ENCODE results near the gene CELF2. TPM values are rescaled to one million over a fixed set of nuclear protein-coding genes. Genes with fewer than 3 reads are reported as not detected.

Gene CELF2
- total and polyA plus RNA-seq, 12 donors, result 13.0 to 90.9 (median 80.9) TPM

- Histone ChIP-seq H3K27ac (no peak overlapping the region), H3K9me3 (peaks cover 0 to 7% (median 0%) of the 10 kb centered on the region in 11 donors), H3K36me3 (peaks cover 0 to 5% (median 0%) of the 10 kb centered on the region in 9 donors), H3K4me3 (no peak overlapping the region), H3K4me1 (peaks cover 5 to 49% (median 31%) of the 10 kb centered on the region in 9 donors), H3K27me3 (no peaks in the 10 kb centered on the region)
- DNase-seq (no peak), ATAC-seq (peak in 5 of 8 donors; percentile 17 to 45 (median 29))
- WGBS, 2 donors, result 84% methylated on average over 4 of the region's 4 CpGs
- TF ChIP-seq, protein P1, sequence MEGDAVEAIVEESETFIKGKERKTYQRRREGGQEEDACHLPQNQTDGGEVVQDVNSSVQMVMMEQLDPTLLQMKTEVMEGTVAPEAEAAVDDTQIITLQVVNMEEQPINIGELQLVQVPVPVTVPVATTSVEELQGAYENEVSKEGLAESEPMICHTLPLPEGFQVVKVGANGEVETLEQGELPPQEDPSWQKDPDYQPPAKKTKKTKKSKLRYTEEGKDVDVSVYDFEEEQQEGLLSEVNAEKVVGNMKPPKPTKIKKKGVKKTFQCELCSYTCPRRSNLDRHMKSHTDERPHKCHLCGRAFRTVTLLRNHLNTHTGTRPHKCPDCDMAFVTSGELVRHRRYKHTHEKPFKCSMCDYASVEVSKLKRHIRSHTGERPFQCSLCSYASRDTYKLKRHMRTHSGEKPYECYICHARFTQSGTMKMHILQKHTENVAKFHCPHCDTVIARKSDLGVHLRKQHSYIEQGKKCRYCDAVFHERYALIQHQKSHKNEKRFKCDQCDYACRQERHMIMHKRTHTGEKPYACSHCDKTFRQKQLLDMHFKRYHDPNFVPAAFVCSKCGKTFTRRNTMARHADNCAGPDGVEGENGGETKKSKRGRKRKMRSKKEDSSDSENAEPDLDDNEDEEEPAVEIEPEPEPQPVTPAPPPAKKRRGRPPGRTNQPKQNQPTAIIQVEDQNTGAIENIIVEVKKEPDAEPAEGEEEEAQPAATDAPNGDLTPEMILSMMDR (IDR thresholded peaks at IDR 0.05), result no peak
- intact Hi-C loops (cut with DNase I), result no loop called here
Measured at GRCh38 chr10:11066520-11066919, 48.8 kb downstream of the CELF2 start.

- Histone ChIP-seq H3K27me3 (no peaks in the 10 kb centered on the region), H3K9me3 (no peaks in the 10 kb centered on the region), H3K4me3 (no peak overlapping the region), H3K4me1 (peaks cover 4 to 67% (median 33%) of the 10 kb centered on the region in 9 donors), H3K27ac (no peak overlapping the region), H3K36me3 (no peaks in the 10 kb centered on the region)
- WGBS, 2 donors, result 87 to 95% methylated on average over 4 of the region's 4 CpGs
- TF ChIP-seq, protein P1 (IDR thresholded peaks at IDR 0.05), result no peak
- no peak for DNase-seq
- no peak for ATAC-seq
- intact Hi-C loops (cut with DNase I), result no loop called here
Measured at GRCh38 chr10:11068861-11069633, 51.4 kb downstream of the CELF2 start.

DNA sequence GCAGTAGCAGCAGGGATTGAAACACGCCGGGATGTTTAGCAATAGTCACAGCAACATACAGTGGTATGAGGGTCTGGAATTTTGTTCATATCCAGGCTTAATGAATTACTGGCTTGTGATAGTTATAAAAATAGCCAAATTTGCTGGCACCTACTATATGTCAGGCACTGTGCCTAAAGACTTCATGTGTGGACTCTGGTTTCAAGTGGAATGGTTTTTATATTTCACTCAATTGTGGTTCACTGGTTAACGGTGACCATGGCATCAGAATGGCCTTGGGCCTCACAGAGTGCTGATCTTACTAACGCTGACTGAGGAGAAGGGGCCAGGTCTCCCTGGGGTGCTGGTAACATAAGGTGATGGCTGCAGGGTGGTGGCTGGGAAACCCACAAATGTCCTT lies 55.7 kb downstream of the CELF2 start:
- ATAC-seq (peak; percentile 59 to 87 (median 71)), DNase-seq (no peak)
- intact Hi-C loops (cut with DNase I), result no loop called here
- TF ChIP-seq, protein P1 (IDR thresholded peaks at IDR 0.05), result no peak
- WGBS, 2 donors, result 41 to 42% methylated on average over 4 of the region's 4 CpGs
- Histone ChIP-seq H3K27ac (peak overlapping the region in 6 of 10 donors; percentile 14 to 63 (median 52)), H3K4me1 (peaks cover 3 to 69% (median 32%) of the 10 kb centered on the region in 9 donors), H3K27me3 (no peaks in the 10 kb centered on the region), H3K36me3 (no peaks in the 10 kb centered on the region), H3K9me3 (no peaks in the 10 kb centered on the region), H3K4me3 (no peak overlapping the region)

DNA sequence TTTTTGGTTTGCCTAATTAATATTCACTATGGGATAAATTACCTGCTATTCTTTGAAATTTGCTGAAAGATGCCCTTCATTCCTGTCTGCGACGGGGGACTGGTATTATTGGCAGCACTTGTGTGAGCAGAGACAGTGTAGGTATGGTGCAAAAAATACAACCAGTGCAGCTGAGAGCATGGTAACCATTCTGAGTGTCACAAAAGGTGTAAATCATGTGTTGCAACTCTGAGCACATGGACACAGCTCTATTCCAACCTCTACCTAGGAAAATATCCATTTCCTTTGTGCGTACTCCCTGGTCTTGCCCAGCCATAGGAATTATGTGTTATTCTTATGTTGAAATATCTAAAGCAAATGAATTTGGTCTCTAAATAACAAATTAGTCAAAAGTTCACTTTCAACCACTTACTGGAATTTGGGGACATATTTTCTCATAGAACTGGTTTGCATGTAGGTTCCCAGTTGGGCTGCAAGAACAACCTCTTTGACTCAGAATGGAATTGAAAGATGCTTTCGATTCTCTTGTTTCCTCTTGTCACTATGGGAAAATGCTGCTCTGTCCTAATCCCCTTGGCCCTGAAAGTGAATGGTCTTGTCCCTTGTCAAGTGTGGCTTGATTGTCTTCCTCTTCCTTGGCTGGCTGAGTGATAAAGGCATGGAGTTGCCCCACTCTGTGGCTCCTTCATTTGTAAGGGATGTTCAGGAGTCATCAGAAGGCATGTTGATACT lies 57.0 kb downstream of the CELF2 start:
- Histone ChIP-seq H3K36me3 (no peaks in the 10 kb centered on the region), H3K4me3 (no peak overlapping the region), H3K9me3 (no peaks in the 10 kb centered on the region), H3K27me3 (no peaks in the 10 kb centered on the region), H3K4me1 (peaks cover 0 to 69% (median 32%) of the 10 kb centered on the region in 9 donors), H3K27ac (peak overlapping the region in 2 of 10 donors; percentile 9 to 25)
- TF ChIP-seq, protein P1 (IDR thresholded peaks at IDR 0.05), result no peak
- no peak for DNase-seq
- peak in 2 of 8 donors; percentile 38 to 45 for ATAC-seq
- WGBS, 2 donors, result 73 to 81% methylated on average over 4 of the region's 4 CpGs
- intact Hi-C loops (cut with DNase I), result no loop called here
